ENCODE measurements around the gene NRGN. TPM values are rescaled to one million over a fixed set of nuclear protein-coding genes. Genes with fewer than 3 reads are reported as not detected.

NRGN gene
- total and polyA plus RNA-seq, 2 experiments from 2014 or later = 0.23 to 0.32 TPM

DNA sequence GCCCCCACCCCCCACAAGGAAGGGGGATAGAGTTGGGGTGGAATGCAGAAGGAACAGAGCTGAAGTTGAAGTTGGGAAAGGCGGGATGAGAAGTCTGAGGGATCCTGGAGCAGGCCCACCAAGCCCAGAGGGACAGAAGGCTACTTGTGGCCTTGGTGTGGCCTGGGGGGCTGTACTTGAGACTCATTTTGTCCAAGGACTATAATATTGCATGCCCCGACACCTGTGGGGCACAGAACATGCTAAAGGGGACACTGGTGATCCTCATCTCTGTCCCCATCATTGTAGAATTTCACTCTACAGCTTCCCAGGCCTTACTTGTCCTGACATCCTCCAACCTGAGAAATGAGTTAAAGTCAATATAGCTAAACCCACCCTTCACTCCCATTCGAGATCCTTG is 21.1 kb downstream of the NRGN start:
- in situ Hi-C loops (cut with MboI) = loop anchor here (10.0 kb wide), 1 partner anchor 86 kb away; the partner anchor contains the start of genes SIAE and SPA17
- WGBS, 2 experiments (ENCODE audit: low coverage in 1 of 2, low lambda C conversion rate in 2 of 2, missing lambda C conversion rate in 2 of 2) = 81 to 93% methylated on average over 3 of the region's 3 CpGs
- no peaks in the 10 kb centered on the region for H3K9me3 ChIP-seq (ENCODE audit: low read depth)

DNA sequence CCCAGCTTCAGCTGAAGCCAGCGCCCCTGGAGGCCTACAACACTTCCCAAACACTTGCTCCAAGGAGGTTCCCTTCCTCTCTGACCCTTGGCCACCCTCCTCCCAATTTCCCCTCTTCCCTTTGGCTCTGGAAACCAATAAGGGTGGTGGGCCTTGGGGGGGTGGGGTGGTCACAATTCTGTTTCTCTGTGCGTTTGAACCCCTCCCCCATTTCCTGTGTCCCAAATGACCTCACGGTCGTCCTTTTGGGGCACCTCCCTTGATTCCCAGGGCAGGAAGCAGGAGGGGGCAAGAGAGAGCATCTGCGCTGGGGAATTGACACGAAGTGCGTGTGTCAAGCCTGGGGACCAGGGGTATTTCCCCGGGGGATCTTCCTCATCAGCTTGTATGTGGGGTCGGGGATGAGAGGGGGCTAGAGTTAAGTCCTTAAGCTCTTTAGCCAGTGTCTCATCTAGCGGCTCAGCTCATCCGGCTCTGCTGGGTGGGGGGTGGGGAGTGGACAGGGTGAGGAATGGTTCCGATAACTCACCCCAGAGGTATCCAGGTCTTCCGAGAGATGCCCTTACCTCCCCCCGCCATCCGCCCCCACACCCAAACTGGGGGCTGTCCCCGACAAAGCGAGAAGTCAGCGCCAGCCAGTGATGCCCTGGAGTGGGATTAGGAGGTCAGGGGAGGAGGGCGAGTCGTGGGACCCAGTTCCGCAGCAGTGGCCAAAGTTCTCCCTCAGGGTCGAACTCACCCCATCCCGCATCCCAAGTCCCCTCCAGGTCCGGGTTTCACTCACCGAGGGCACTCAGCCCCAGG is 21.8 kb downstream of the NRGN start:
- no peaks in the 10 kb centered on the region for H3K9me3 ChIP-seq (ENCODE audit: low read depth)
- H3K9me2 ChIP-seq (ENCODE audit: insufficient read depth) = no peaks in the 10 kb centered on the region
- no peak overlapping the region for H3K9ac ChIP-seq
- DNase-seq = no peak
- no peak overlapping the region for H2AFZ ChIP-seq
- no peaks in the 10 kb centered on the region for H3K36me3 ChIP-seq (ENCODE audit: low read depth)
- no peaks in the 10 kb centered on the region for H3F3A ChIP-seq (ENCODE audit: insufficient read depth)
- no peaks in the 10 kb centered on the region for H3K79me2 ChIP-seq (ENCODE audit: insufficient read depth)
- H3K27me3 ChIP-seq (replicated peaks; ENCODE audit: insufficient read depth) = peaks cover 55% of the 10 kb centered on the region
- in situ Hi-C loops (cut with MboI) = loop anchor here (10.0 kb wide), 1 partner anchor 87 kb away; the partner anchor contains the start of genes SIAE and SPA17
- H4K20me1 ChIP-seq (ENCODE audit: insufficient read depth) = 0 out of 2 replicates have a peak, but pooled peaks cover 4% of the 10 kb centered on the region
- H3K4me1 ChIP-seq (ENCODE audit: insufficient read depth) = peaks cover 7% of the 10 kb centered on the region; the same call in 1 of the 2 replicates
- H3K4me3 ChIP-seq = peak overlapping the region; percentile 68
- no peak overlapping the region for H3K27ac ChIP-seq
- WGBS, 2 experiments (ENCODE audit: low coverage in 1 of 2, low lambda C conversion rate in 2 of 2, missing lambda C conversion rate in 2 of 2) = 19 to 32% methylated on average over 18 to 25 of the region's 25 CpGs
- TF ChIP-seq EZH2phosphoT487 (IDR thresholded peaks at IDR 0.05; ENCODE audit: insufficient read depth, low read depth) (no peak), EZH2 (IDR thresholded peaks at IDR 0.05; ENCODE audit: insufficient read depth, poor library complexity, severe bottlenecking) (peak; percentile 2)
- H3K4me2 ChIP-seq (ENCODE audit: unreplicated experiment) = peak overlapping the region; percentile 79

More for the DNA sequence above, 21.1 kb downstream of the NRGN start:
- Histone ChIP-seq H3K36me3 (ENCODE audit: low read depth) (no peaks in the 10 kb centered on the region), H3K9ac (no peak overlapping the region), H3K9me2 (ENCODE audit: insufficient read depth) (no peaks in the 10 kb centered on the region), H3F3A (ENCODE audit: insufficient read depth) (no peaks in the 10 kb centered on the region), H2AFZ (no peak overlapping the region), H3K79me2 (ENCODE audit: insufficient read depth) (no peaks in the 10 kb centered on the region), H3K27me3 (replicated peaks; ENCODE audit: insufficient read depth) (peaks cover 60% of the 10 kb centered on the region), H3K4me2 (ENCODE audit: unreplicated experiment) (no peak overlapping the region), H3K4me3 (no peak overlapping the region), H3K27ac (no peak overlapping the region), H3K4me1 (ENCODE audit: insufficient read depth) (peaks cover 7% of the 10 kb centered on the region; the same call in 1 of the 2 replicates), H4K20me1 (ENCODE audit: insufficient read depth) (0 out of 2 replicates have a peak, but pooled peaks cover 4% of the 10 kb centered on the region)
- TF ChIP-seq EZH2 (IDR thresholded peaks at IDR 0.05; ENCODE audit: insufficient read depth, poor library complexity, severe bottlenecking) (no peak), EZH2phosphoT487 (IDR thresholded peaks at IDR 0.05; ENCODE audit: insufficient read depth, low read depth) (no peak)
- DNase-seq = no peak

DNA sequence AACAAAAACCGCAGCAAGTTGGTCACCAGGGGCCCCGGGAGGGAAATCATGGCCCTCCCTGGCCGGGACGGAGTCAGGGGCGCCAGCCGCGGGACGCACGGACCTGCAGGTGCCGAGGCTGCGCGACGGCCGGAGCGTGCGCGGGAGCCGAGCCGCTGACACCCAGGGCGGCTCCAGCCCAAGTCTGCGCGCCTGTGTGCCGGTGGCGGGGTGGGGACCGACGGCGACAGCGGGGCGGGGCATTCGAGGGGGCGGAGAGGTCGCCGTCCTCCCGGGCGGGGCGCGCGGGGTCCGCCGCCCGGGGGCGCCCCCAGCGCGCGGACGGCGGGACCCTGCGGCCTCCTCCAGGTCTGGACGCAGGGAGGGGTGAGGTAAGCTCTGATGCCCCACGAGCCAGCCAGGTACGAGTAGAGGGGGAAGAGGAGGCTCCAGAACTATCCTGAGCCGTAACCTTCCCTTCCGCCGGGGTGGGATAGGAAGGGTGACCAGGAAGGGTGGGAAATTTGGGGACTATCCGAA is 22.4 kb downstream of the NRGN start, which contains the start of gene ESAM:
ESAM (minus strand) TSS at position 186 of the 519 bp plus-strand sequence; CDS start at position 50, 136 bp downstream.
- peaks cover 5% of the 10 kb centered on the region for H3K36me3 ChIP-seq (ENCODE audit: low read depth)
- TF ChIP-seq EZH2 (IDR thresholded peaks at IDR 0.05; ENCODE audit: insufficient read depth, poor library complexity, severe bottlenecking) (no peak), EZH2phosphoT487 (IDR thresholded peaks at IDR 0.05; ENCODE audit: insufficient read depth, low read depth) (no peak)
- DNase-seq = peak; percentile 23
- H3K9me2 ChIP-seq (ENCODE audit: insufficient read depth) = no peaks in the 10 kb centered on the region
- 0 out of 2 replicates have a peak, but pooled peaks cover 4% of the 10 kb centered on the region for H4K20me1 ChIP-seq (ENCODE audit: insufficient read depth)
- H3K4me3 ChIP-seq = peak within 1 kb of the TSS; percentile 68
- H3K27ac ChIP-seq = no peak within 1 kb of the TSS
- peak within 1 kb of the TSS; percentile 34; the same call in 1 of the 2 replicates for H2AFZ ChIP-seq
- whole genome bisulfite sequencing, 2 experiments (ENCODE audit: low coverage in 1 of 2, low lambda C conversion rate in 2 of 2, missing lambda C conversion rate in 2 of 2) = 2 to 4% methylated on average over 20 to 38 of the region's 55 CpGs
- H3F3A ChIP-seq (ENCODE audit: insufficient read depth) = no peaks in the 10 kb centered on the region
- peaks cover 48% of the 10 kb centered on the region for H3K27me3 ChIP-seq (replicated peaks; ENCODE audit: insufficient read depth)
- H3K4me2 ChIP-seq (ENCODE audit: unreplicated experiment) = peak within 1 kb of the TSS; percentile 79
- in situ Hi-C loops (cut with MboI) = loop anchor here (10.0 kb wide), 1 partner anchor 87 kb away; the partner anchor contains the start of genes SIAE and SPA17
- no peaks in the 10 kb centered on the region for H3K9me3 ChIP-seq (ENCODE audit: low read depth)
- no peaks in the 10 kb centered on the region for H3K79me2 ChIP-seq (ENCODE audit: insufficient read depth)
- peaks cover 7% of the 10 kb centered on the region; the same call in 1 of the 2 replicates for H3K4me1 ChIP-seq (ENCODE audit: insufficient read depth)
- peak within 1 kb of the TSS; percentile 11; the same call in 1 of the 2 replicates for H3K9ac ChIP-seq

- H2AFZ ChIP-seq = peak overlapping the region; percentile 34; the same call in 1 of the 2 replicates
- 1 to 2% methylated on average over 43 to 44 of the region's 45 CpGs for WGBS, 2 experiments (ENCODE audit: low coverage in 1 of 2, low lambda C conversion rate in 2 of 2, missing lambda C conversion rate in 2 of 2)
- in situ Hi-C loops (cut with MboI) = loop anchor here (10.0 kb wide), 1 partner anchor 88 kb away; the partner anchor contains the start of genes SIAE and SPA17
Observed at GRCh38 chr11:124762624-124763155, 22.9 kb downstream of the NRGN start.

More at GRCh38 chr11:124762624-124763155, 22.9 kb downstream of the NRGN start:
- peaks cover 43% of the 10 kb centered on the region for H3K27me3 ChIP-seq (replicated peaks; ENCODE audit: insufficient read depth)
- peak overlapping the region; percentile 11; the same call in 1 of the 2 replicates for H3K9ac ChIP-seq
- H3K4me2 ChIP-seq (ENCODE audit: unreplicated experiment) = peak overlapping the region; percentile 79
- TF ChIP-seq EZH2phosphoT487 (IDR thresholded peaks at IDR 0.05; ENCODE audit: insufficient read depth, low read depth) = 0 out of 2 replicates have a peak, but pooled peaks have one; percentile 44
- TF ChIP-seq EZH2 (IDR thresholded peaks at IDR 0.05; ENCODE audit: insufficient read depth, poor library complexity, severe bottlenecking) = peak; percentile 81
- H3F3A ChIP-seq (ENCODE audit: insufficient read depth) = no peaks in the 10 kb centered on the region
- H3K9me3 ChIP-seq (ENCODE audit: low read depth) = no peaks in the 10 kb centered on the region
- H4K20me1 ChIP-seq (ENCODE audit: insufficient read depth) = 0 out of 2 replicates have a peak, but pooled peaks cover 4% of the 10 kb centered on the region
- H3K27ac ChIP-seq = no peak overlapping the region
- H3K4me1 ChIP-seq (ENCODE audit: insufficient read depth) = peaks cover 7% of the 10 kb centered on the region; the same call in 1 of the 2 replicates
- H3K36me3 ChIP-seq (ENCODE audit: low read depth) = peaks cover 7% of the 10 kb centered on the region
- peak overlapping the region; percentile 68 for H3K4me3 ChIP-seq
- H3K9me2 ChIP-seq (ENCODE audit: insufficient read depth) = no peaks in the 10 kb centered on the region
- DNase-seq = peak; percentile 30
- H3K79me2 ChIP-seq (ENCODE audit: insufficient read depth) = no peaks in the 10 kb centered on the region
